Measurements from ENCODE around the gene OR52D1. TPM values are rescaled to one million over a fixed set of nuclear protein-coding genes. Genes with fewer than 3 reads are reported as not detected.

The OR52D1 gene
- not detected in 2 replicates for total RNA-seq

DNA sequence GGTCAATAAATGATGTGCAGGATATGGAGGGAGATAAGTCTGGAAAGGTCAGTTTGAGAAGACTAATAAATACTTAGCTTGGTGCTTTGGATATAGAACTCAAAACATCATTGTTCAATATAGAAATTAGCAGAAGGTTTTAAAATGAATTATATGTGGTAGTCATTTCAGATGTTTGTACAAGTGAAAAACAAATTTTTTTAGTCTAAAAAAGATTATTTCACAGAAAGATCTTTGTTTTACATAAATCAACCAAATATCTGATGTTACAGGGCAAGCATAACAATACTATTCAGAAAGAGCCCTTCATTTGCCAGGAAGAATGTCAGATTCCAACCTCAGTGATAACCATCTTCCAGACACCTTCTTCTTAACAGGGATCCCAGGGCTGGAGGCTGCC is at the start of gene OR52D1:
OR52D1 (plus strand) TSS at position 301 of the 400 bp plus-strand sequence; CDS start at position 323, 22 bp downstream.

DNA sequence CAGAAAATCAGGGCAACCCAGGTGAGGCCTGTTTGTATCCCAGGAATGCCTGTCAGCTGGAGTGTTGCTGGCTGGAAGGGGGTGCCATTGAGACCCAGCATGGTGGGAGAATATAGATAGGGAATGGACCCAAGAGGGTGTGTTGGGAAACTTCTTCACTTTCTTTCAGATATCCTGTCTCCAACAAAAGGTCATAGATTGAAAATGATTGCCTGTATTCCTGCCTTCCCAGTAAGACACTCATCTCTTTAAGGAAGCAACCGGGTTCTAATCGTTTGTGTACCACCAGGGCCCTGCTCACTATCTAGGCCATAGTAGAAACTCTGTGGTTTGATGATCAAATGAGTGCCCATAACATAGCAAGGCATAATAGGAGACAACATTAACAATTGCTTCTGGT is 47.1 kb upstream of the OR52D1 start, which contains the start of gene OR51I1:
OR51I1 (minus strand) TSS at position 101 of the 400 bp plus-strand sequence; CDS start at position 101, 0 bp downstream.

GRCh38 chr11:5449023-5449422 is 39.5 kb upstream of the OR52D1 start, which contains the start of gene OR51I2:
Gene OR51I2, plus strand, starts transcription at chr11:5449323. Its CDS starts 4,166 bp downstream, at chr11:5453489.

GRCh38 chr11:5509803-5510202 is 21.3 kb downstream of the OR52D1 start, which contains the start of gene UBQLN3:
Gene UBQLN3, minus strand, starts transcription at chr11:5509957. Its CDS starts 399 bp downstream, at chr11:5509558.

GRCh38 chr11:5516599-5516998 is 28.1 kb downstream of the OR52D1 start, which contains the start of gene UBQLNL:
Gene UBQLNL, minus strand, starts transcription at chr11:5516699. Its CDS starts 258 bp downstream, at chr11:5516441.

Other genes with a start within 250 kb of the OR52D1 start
- not detected in 2 replicates for gene HBG1, start 238.8 kb upstream of the OR52D1 start, total RNA-seq
- gene HBG2, start 233.9 kb upstream of the OR52D1 start, total RNA-seq: not detected in 2 replicates
- not detected in 2 replicates for gene HBE1, start 218.7 kb upstream of the OR52D1 start, total RNA-seq
- gene OR51B4, start 186.7 kb upstream of the OR52D1 start, total RNA-seq: not detected in 2 replicates
- gene OR51B2, start 164.4 kb upstream of the OR52D1 start, total RNA-seq: not detected in 2 replicates
- gene OR51B5, start 145.2 kb upstream of the OR52D1 start, total RNA-seq: not detected in 2 replicates
- gene OR51B6, start 137.2 kb upstream of the OR52D1 start, total RNA-seq: not detected in 2 replicates
- gene OR51M1, start 104.9 kb upstream of the OR52D1 start, total RNA-seq: not detected in 2 replicates
- not detected in 2 replicates for gene OR51Q1, start 66.6 kb upstream of the OR52D1 start, total RNA-seq
- gene OR51I1, start 47.2 kb upstream of the OR52D1 start, total RNA-seq: not detected in 2 replicates
- not detected in 2 replicates for gene OR51I2, start 39.4 kb upstream of the OR52D1 start, total RNA-seq
- gene UBQLN3, start 21.3 kb downstream of the OR52D1 start, total RNA-seq: not detected in 2 replicates
- gene UBQLNL, start 28.0 kb downstream of the OR52D1 start, total RNA-seq: not detected in 2 replicates
- not detected in 2 replicates for gene OR52H1, start 59.9 kb downstream of the OR52D1 start, total RNA-seq
- gene OR52B6, start 92.2 kb downstream of the OR52D1 start, total RNA-seq: not detected in 2 replicates
- 0.97 and 2.4 TPM in 2 replicates for gene TRIM6, start 108.0 kb downstream of the OR52D1 start, total RNA-seq
- 5.8 and 26.4 TPM in 2 replicates for gene TRIM34, start 136.3 kb downstream of the OR52D1 start, total RNA-seq
- gene TRIM5, start 196.4 kb downstream of the OR52D1 start, total RNA-seq: 84.8 and 97.6 TPM in 2 replicates
- 89.6 and 196 TPM in 2 replicates for gene TRIM22, start 201.1 kb downstream of the OR52D1 start, total RNA-seq
- gene OR56B1, start 247.8 kb downstream of the OR52D1 start, total RNA-seq: not detected in 2 replicates